ENCODE results near the gene AK5.

- TF ChIP-seq CTCF (IDR thresholded peaks at IDR 0.05; ENCODE audit: insufficient read depth, low read length, poor library complexity, severe bottlenecking), result no peak
- TF ChIP-seq EZH2phosphoT487 (conservative IDR thresholded peaks at IDR 0.05; ENCODE audit: low read length), result no peak
These were observed 16.6 kb upstream of the AK5 start for GRCh38 chr1:77265180-77265579.
